GM21619 (cell line): ENCODE measurements around the gene CACNB4.
"Not testable (repeated sequence)": the region's sequence is repeated elsewhere in the genome, so short reads cannot be mapped to it uniquely, and the experiment has no call there.

Experiments used
- ATAC-seq: cut with Tn5 transposase; IDR thresholded peaks from one replicate; pipeline ENCODE4 v1.9.1; 2021; ENCODE audit not compliant: unreplicated experiment

CACNB4 gene

GRCh38 chr2:151796774-151797173 is 302.1 kb downstream of the CACNB4 start:
- no peak for ATAC-seq

- no peak for ATAC-seq
Measured at GRCh38 chr2:151795646-151796240, 303.1 kb downstream of the CACNB4 start.

GRCh38 chr2:151794422-151794821 is 304.4 kb downstream of the CACNB4 start:
- not testable (repeated sequence) for ATAC-seq

GRCh38 chr2:151793123-151793522 is 305.7 kb downstream of the CACNB4 start:
- ATAC-seq, result no peak

- no peak for ATAC-seq
Measured at GRCh38 chr2:151792589-151792988, 306.3 kb downstream of the CACNB4 start.

- no peak for ATAC-seq
Measured at GRCh38 chr2:151791545-151791944, 307.3 kb downstream of the CACNB4 start.

GRCh38 chr2:151790689-151791088 is 308.2 kb downstream of the CACNB4 start:
- ATAC-seq, result no peak

GRCh38 chr2:151789055-151789834 is 309.6 kb downstream of the CACNB4 start:
- no peak for ATAC-seq

- no peak for ATAC-seq
Measured at GRCh38 chr2:151786483-151786882, 312.4 kb downstream of the CACNB4 start.

- ATAC-seq, result no peak
Measured at GRCh38 chr2:151786077-151786476, 312.8 kb downstream of the CACNB4 start.

GRCh38 chr2:151783133-151783520 is 315.7 kb downstream of the CACNB4 start:
- no peak for ATAC-seq
